AG04450 (cell line): Measurements from ENCODE around the gene XKR3. TPM values are rescaled to one million over a fixed set of nuclear protein-coding genes. Genes with fewer than 3 reads are reported as not detected.

Experiments used
- CTCF ChIA-PET: fragments of 300-600, 350-600 bp; formaldehyde crosslinking; extraction: SDS; loops from one replicate; lab custom pipeline; 2022; ENCODE audit warnings: antibody characterized with exemption, inconsistent platforms; lab: Charles Lee
- POLR2A ChIA-PET: fragments of 350-600 bp; formaldehyde crosslinking; extraction: SDS; loops from one replicate; lab custom pipeline; 2021; ENCODE audit warnings: antibody characterized with exemption, inconsistent platforms; lab: Yijun Ruan, JAX
- DNase-seq: peaks from one replicate; pipeline ENCODE4 v3.0.0-alpha.2; 2011; ENCODE audit warnings: low read depth, low spot score
- H3K27ac ChIP-seq: one replicate; pipeline ENCODE4 v1.5.1; 2012; ENCODE audit warnings: low read depth, low read length, control low read depth
- H3K27me3 ChIP-seq: one replicate; pipeline ENCODE4 v1.6.0; 2012; ENCODE audit warnings: low read length; ENCODE audit not compliant: control insufficient read depth, insufficient read depth
- H3K4me3 ChIP-seq: 2 replicates; pipeline ENCODE4 v1.5.1; 2011; ENCODE audit warnings: mild to moderate bottlenecking, low read depth, low read length, control low read depth
- H3K9me3 ChIP-seq: 2 replicates; pipeline ENCODE4 v1.5.1; 2012; ENCODE audit warnings: low read length; ENCODE audit not compliant: control insufficient read depth, insufficient read depth
- CTCF ChIP-seq: IDR thresholded peaks from 2 replicates; pipeline ENCODE4 v1.5.1; 2011; ENCODE audit warnings: low read depth, low read length, control low read depth, inconsistent platforms
- polyA plus RNA-seq: library from polyadenylated mRNA; depleted of rRNA; stranded (reverse); fragments of >200 nt; gene quantifications from 2 replicates; pipeline ENCODE4 v1.2.3, GENCODE V29; 2011

Gene XKR3
- polyA plus RNA-seq, 1 experiment, result not detected

DNA sequence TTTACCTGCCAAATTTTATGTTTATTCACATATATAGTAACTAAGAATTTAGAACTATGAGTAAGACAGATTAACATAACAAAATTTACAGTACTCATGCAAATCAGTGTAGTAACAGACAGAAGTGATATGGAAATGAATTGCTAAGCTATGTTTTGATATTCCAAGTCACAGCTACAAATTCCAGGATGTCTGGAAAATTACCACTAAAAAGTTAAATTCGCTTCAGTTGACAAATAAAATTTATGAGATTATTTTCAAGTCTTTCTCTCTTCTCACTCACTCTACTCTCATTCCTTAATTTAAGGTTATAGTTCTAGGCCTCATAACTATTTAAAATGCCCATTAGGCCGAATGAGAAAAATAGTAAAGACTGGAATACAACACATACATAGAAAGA, 18.1 kb downstream of the XKR3 start:
- CTCF ChIA-PET, result no interaction called here
- POLR2A ChIA-PET, result no interaction called here
- no peak overlapping the region for H3K27ac ChIP-seq
- TF ChIP-seq CTCF, result no peak
- H3K4me3 ChIP-seq, result no peak overlapping the region
- H3K27me3 ChIP-seq, result no peaks in the 10 kb centered on the region
- DNase-seq, result no peak
- H3K9me3 ChIP-seq, result peaks cover 6% of the 10 kb centered on the region

DNA sequence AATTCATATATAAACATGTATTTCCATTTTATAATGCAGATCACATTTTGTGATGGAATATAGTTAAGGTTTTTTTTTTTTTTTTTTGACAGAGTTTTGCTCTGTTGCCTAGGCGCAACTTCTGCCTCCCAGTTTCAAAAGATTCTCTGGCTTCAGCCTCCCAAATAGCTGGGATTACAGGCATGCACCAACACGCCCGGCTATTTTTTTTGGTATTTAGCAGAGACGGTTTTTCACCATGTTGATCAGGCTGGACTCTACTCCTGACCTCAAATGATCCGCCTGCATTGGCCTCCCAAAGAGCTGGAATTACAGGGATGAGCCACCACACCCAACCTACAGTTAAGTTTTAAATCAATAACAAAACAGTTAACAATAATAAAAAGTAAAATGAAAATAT, 18.8 kb downstream of the XKR3 start:
- no peak for DNase-seq
- TF ChIP-seq CTCF, result no peak
- no peaks in the 10 kb centered on the region for H3K27me3 ChIP-seq
- no peak overlapping the region for H3K4me3 ChIP-seq
- POLR2A ChIA-PET, result no interaction called here
- H3K9me3 ChIP-seq, result peaks cover 6% of the 10 kb centered on the region
- no peak overlapping the region for H3K27ac ChIP-seq
- CTCF ChIA-PET, result no interaction called here

DNA sequence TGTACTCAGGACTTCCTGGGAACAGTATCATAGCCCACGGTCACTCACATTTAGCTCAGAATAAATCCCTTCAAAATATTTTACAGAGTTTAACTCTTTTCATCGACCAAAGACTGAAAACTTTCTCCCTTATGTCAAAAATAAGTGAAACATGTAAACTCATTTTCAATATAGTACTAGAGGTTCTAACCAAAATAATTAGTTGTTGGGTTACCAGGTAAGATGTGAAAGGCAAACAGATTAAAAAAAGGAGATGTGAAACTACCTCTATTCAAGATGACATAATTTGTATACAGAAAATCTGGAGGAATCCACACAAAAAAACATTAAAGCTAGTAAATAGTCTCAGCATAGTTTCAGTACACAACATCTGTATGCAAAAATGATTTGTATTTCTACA, 20.3 kb downstream of the XKR3 start:
- POLR2A ChIA-PET, result no interaction called here
- peaks cover 6% of the 10 kb centered on the region for H3K9me3 ChIP-seq
- no peak overlapping the region for H3K27ac ChIP-seq
- DNase-seq, result no peak
- no peaks in the 10 kb centered on the region for H3K27me3 ChIP-seq
- CTCF ChIA-PET, result interaction anchor here (0.5 kb wide), 1 partner anchor 471 kb away, joined by 3 read pairs; no protein-coding TSS in a partner anchor
- TF ChIP-seq CTCF, result no peak
- no peak overlapping the region for H3K4me3 ChIP-seq

DNA sequence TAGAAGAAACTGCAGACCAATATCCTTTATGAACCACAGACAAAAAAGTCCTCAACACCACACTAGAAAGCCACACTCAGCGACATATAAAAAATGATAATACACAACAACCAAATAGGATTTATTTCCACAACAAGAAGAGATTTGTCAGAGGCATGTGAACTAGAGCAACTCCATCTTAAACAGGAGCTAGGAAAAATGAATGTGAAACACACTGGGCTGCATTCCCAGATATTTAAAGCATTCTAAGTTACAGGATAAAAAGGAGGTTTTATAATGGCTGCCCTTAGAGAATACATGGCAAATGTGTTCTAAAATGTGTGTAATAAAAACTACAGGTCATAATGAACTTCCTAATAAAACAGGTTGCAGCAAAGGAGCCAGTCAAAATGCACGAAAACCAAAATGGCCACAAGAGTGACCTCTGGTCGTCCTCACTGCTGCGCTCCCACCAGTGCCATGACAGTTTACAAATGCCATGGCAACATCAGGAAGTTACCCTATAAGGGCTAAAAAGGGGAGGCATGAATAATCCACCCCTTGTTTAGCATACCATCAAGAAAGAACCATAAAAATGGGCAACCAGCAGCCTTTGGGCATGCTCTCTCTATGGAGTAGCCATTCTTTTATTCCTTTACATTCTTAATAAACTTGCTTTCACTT, 21.8 kb downstream of the XKR3 start:
- ChIA-PET CTCF (no interaction called here), POLR2A (no interaction called here)
- DNase-seq, result no peak
- no peaks in the 10 kb centered on the region for H3K27me3 ChIP-seq
- TF ChIP-seq CTCF, result no peak
- H3K9me3 ChIP-seq, result peaks cover 6% of the 10 kb centered on the region
- no peak overlapping the region for H3K4me3 ChIP-seq
- no peak overlapping the region for H3K27ac ChIP-seq

DNA sequence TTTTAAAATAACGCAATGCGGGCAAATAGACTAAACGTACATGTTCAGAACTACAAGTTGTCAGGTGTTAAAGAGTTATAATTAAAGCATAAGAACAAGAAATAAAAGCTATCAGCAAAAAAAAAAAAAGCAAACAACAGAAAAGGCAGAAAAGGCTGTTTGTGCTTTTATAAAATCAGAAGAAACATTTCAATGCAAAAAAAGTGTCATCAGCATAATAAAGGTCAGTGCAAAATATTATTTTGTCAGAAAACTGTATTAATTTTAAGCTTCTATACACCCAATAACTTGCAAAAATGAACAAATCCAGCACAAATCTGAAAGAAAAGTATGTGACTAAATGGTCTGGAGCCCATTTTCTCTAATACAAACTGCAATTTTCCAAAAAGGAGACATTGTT, 23.6 kb downstream of the XKR3 start:
- TF ChIP-seq CTCF, result no peak
- Histone ChIP-seq H3K9me3 (peaks cover 9% of the 10 kb centered on the region), H3K4me3 (no peak overlapping the region), H3K27me3 (no peaks in the 10 kb centered on the region), H3K27ac (no peak overlapping the region)
- no peak for DNase-seq
- CTCF ChIA-PET, result no interaction called here
- POLR2A ChIA-PET, result no interaction called here
